Mesendoderm (in vitro differentiated cells): ENCODE measurements around the gene PDZRN3.

ENCODE experiments used
- DNase-seq: peaks from one replicate; pipeline ENCODE4 v3.0.0; 2013
- H2AK5ac ChIP-seq: 2 replicates; pipeline ENCODE4 v1.6.1; 2013; ENCODE audit warnings: low read length, inconsistent platforms
- H2BK120ac ChIP-seq: 2 replicates; pipeline ENCODE4 v1.6.1; 2013; ENCODE audit warnings: low read depth, mild to moderate bottlenecking, low read length, moderate library complexity, mixed read lengths
- H2BK15ac ChIP-seq: replicated peaks from 2 replicates; pipeline ENCODE4 v1.6.1; 2013; ENCODE audit warnings: low read depth, mild to moderate bottlenecking, moderate library complexity
- H2BK5ac ChIP-seq: 2 replicates; pipeline ENCODE4 v1.6.1; 2013; ENCODE audit warnings: low read length, inconsistent platforms
- H3K18ac ChIP-seq: 2 replicates; pipeline ENCODE4 v1.6.1; 2013; ENCODE audit warnings: mild to moderate bottlenecking, low read length, mixed read lengths
- H3K23ac ChIP-seq: one replicate; pipeline ENCODE4 v1.6.1; 2013; ENCODE audit warnings: low read length
- H3K27ac ChIP-seq: 2 replicates; pipeline ENCODE4 v1.5.1; 2013; ENCODE audit warnings: low read depth, mild to moderate bottlenecking, inconsistent platforms, low read length, moderate library complexity
- H3K27me3 ChIP-seq: 2 replicates; pipeline ENCODE4 v1.6.1; 2013; ENCODE audit warnings: low read length, control low read depth, mild to moderate bottlenecking, inconsistent platforms; ENCODE audit not compliant: insufficient read depth, poor library complexity
- H3K36me3 ChIP-seq: 2 replicates; pipeline ENCODE4 v1.6.1; 2013; ENCODE audit warnings: low read length, inconsistent platforms; ENCODE audit not compliant: control insufficient read depth, insufficient read depth
- H3K4ac ChIP-seq: one replicate; pipeline ENCODE4 v1.6.1; 2013; ENCODE audit warnings: low read depth, mild to moderate bottlenecking, low read length, moderate library complexity
- H3K4me1 ChIP-seq: 2 replicates; pipeline ENCODE4 v1.6.1; 2013; ENCODE audit warnings: low read depth, low read length, inconsistent platforms; ENCODE audit not compliant: control insufficient read depth
- H3K4me2 ChIP-seq: 2 replicates; pipeline ENCODE4 v1.6.1; 2013; ENCODE audit warnings: low read length
- H3K4me3 ChIP-seq: 2 replicates; pipeline ENCODE4 v1.5.1; 2013; ENCODE audit warnings: mild to moderate bottlenecking, low read length
- H3K56ac ChIP-seq: one replicate; pipeline ENCODE4 v1.6.1; 2013; ENCODE audit warnings: low read length
- H3K79me1 ChIP-seq: 2 replicates; pipeline ENCODE4 v1.6.1; 2013; ENCODE audit warnings: low read length, inconsistent platforms
- H3K79me2 ChIP-seq: 2 replicates; pipeline ENCODE4 v1.6.1; 2013; ENCODE audit warnings: mild to moderate bottlenecking, low read length; ENCODE audit not compliant: control insufficient read depth, insufficient read depth
- H3K9ac ChIP-seq: 2 replicates; pipeline ENCODE4 v1.6.1; 2013; ENCODE audit warnings: low read length, inconsistent platforms
- H4K5ac ChIP-seq: one replicate; pipeline ENCODE4 v1.6.1; 2013; ENCODE audit warnings: low read length
- H4K8ac ChIP-seq: one replicate; pipeline ENCODE4 v1.6.1; 2013; ENCODE audit warnings: low read depth, mild to moderate bottlenecking, control low read depth, low read length, moderate library complexity
- WGBS: extraction: QIAGEN DNeasy Blood & Tissue Kit; methylation state at CpG from one replicate; pipeline ENCODE4 v1.1.7; 2013; ENCODE audit warnings: low lambda C conversion rate, missing lambda C conversion rate; ENCODE audit not compliant: insufficient coverage; ENCODE audit errors: extremely low coverage; 5-methylcytosine and 5-hydroxymethylcytosine counted together

Gene PDZRN3

DNA sequence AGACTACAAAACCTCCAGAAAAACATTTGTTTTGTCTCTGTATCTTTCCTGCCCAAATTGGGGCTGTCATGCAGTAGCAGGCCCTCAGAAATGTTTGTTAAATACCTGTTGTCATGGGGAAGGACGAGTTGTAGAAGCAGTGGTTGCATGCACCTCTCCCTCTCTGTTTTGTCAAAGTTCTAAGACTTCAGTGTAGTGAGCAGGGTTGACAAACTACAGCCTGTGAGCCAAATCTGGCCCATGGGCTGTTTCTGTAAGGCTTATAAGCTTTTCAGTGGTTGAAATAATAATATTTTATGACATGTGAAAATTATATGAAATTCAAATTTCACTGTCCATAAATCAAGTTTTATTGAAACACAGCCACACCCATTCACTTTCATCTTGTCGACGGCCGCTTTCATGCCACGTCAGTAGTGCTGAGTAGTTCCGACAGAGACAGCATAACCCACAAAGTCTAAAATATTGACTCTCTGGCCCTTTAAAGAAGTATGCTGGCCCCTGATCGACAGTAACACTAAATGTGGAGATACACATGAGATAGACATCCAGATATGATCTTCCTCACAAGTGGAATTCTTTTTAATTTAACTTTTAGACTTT lies 102.9 kb downstream of the PDZRN3 start:
- no CpG with 5 or more reads among the region's 7 CpGs for WGBS
- Histone ChIP-seq H3K4ac (no peak overlapping the region), H3K36me3 (no peaks in the 10 kb centered on the region), H3K56ac (no peak overlapping the region), H3K27ac (no peak overlapping the region), H3K79me1 (no peaks in the 10 kb centered on the region), H3K4me2 (no peak overlapping the region), H2BK120ac (no peak overlapping the region), H4K8ac (no peak overlapping the region), H3K23ac (no peak overlapping the region), H3K27me3 (no peaks in the 10 kb centered on the region), H2AK5ac (no peak overlapping the region), H3K4me1 (no peaks in the 10 kb centered on the region), H2BK15ac (no peak overlapping the region), H2BK5ac (no peak overlapping the region), H3K18ac (no peak overlapping the region), H3K79me2 (no peaks in the 10 kb centered on the region), H4K5ac (no peak overlapping the region), H3K4me3 (no peak overlapping the region), H3K9ac (no peak overlapping the region)
- DNase-seq: no peak

DNA sequence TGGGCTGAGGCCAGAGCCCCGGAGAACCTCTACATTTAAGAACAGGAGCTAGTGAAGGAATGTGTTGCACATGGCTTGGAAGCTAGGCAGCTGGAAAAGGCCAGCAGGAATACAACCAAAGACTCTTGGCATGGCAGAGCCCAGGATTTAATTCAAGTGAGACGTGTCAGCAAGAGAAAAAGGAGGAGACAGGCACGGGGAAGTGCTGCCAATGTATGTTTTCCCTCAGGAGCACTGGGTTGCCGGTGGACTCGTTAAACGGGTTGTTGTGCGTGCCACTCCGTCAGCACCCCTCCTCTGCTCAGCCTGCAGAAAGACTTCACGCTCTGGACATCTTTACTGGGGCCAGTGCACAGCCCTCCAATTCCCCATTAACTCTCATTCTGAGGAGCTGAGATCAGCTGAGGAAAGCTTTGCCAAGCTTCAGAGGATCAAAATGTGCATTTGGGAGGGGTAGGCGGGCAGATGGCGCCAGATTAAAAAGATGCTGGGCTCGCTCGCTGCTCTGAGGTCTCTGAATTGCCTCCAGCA lies 103.7 kb downstream of the PDZRN3 start:
- no peak overlapping the region for H3K4me3 ChIP-seq
- no peak overlapping the region for H2BK5ac ChIP-seq
- H3K4me2 ChIP-seq: no peak overlapping the region
- no peak overlapping the region for H3K56ac ChIP-seq
- WGBS: no CpG with 5 or more reads among the region's 13 CpGs
- H3K23ac ChIP-seq: no peak overlapping the region
- no peak overlapping the region for H2BK120ac ChIP-seq
- H3K18ac ChIP-seq: no peak overlapping the region
- no peak overlapping the region for H4K5ac ChIP-seq
- H3K27me3 ChIP-seq: no peaks in the 10 kb centered on the region
- no peak overlapping the region for H2AK5ac ChIP-seq
- H3K79me1 ChIP-seq: no peaks in the 10 kb centered on the region
- DNase-seq: no peak
- H3K36me3 ChIP-seq: no peaks in the 10 kb centered on the region
- H3K9ac ChIP-seq: no peak overlapping the region
- no peak overlapping the region for H4K8ac ChIP-seq
- no peak overlapping the region for H3K27ac ChIP-seq
- no peak overlapping the region for H2BK15ac ChIP-seq
- no peak overlapping the region for H3K4ac ChIP-seq
- H3K79me2 ChIP-seq: no peaks in the 10 kb centered on the region
- H3K4me1 ChIP-seq: no peaks in the 10 kb centered on the region

DNA sequence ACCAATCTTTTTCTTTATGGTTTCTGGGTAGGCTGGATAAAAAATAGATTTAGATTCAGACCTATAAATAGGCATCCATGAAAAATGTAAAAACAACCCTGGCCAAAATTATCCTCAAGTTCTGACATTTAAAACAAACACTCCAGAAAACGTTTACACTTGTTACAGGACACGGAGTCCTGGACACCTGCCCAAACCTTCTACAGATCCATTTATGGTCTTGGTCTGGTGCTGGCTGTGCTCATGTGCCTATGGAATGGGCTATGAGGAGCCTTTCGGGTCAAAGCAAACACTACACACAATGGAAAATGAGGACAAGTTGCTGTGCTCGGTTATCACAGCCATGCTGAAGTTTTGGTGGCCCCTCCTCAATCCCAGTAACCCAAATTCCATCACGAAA lies 108.1 kb downstream of the PDZRN3 start:
- H3K27me3 ChIP-seq: no peaks in the 10 kb centered on the region
- no peak overlapping the region for H3K18ac ChIP-seq
- H4K5ac ChIP-seq: no peak overlapping the region
- no peak for DNase-seq
- no peak overlapping the region for H3K23ac ChIP-seq
- H3K79me2 ChIP-seq: no peaks in the 10 kb centered on the region
- H2BK15ac ChIP-seq: no peak overlapping the region
- H4K8ac ChIP-seq: no peak overlapping the region
- H3K56ac ChIP-seq: no peak overlapping the region
- H3K4me2 ChIP-seq: no peak overlapping the region
- H3K4ac ChIP-seq: no peak overlapping the region
- no CpG with 5 or more reads among the region's 5 CpGs for WGBS
- H2BK120ac ChIP-seq: no peak overlapping the region
- H3K9ac ChIP-seq: no peak overlapping the region
- H2AK5ac ChIP-seq: no peak overlapping the region
- H3K4me3 ChIP-seq: no peak overlapping the region
- H3K27ac ChIP-seq: no peak overlapping the region
- no peaks in the 10 kb centered on the region for H3K79me1 ChIP-seq
- no peak overlapping the region for H2BK5ac ChIP-seq
- H3K4me1 ChIP-seq: peaks cover 9% of the 10 kb centered on the region
- no peaks in the 10 kb centered on the region for H3K36me3 ChIP-seq

DNA sequence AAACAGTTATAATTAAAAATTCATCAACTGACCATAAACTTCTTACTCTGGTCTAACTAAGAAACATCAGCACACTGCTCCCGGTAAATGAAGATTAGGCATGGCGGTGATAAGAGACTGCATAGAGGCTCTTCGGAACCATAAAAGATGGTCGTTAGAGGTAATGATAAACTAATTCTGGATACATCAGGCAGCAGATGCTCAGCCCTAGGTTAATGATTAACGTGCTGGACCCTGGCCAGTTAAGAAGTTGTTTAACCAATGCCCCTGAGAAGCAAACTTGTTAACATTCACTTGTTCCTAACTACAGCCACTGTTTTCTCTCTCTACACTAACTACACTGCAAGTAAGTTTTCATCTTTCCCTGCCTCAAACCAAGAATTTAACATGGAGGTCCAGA lies 111.5 kb downstream of the PDZRN3 start:
- no CpG with 5 or more reads among the region's 5 CpGs for WGBS
- no peak overlapping the region for H3K9ac ChIP-seq
- no peak overlapping the region for H3K4me3 ChIP-seq
- H4K5ac ChIP-seq: no peak overlapping the region
- no peaks in the 10 kb centered on the region for H3K27me3 ChIP-seq
- no peak overlapping the region for H3K56ac ChIP-seq
- DNase-seq: no peak
- no peak overlapping the region for H3K4me2 ChIP-seq
- H2BK5ac ChIP-seq: no peak overlapping the region
- no peak overlapping the region for H2AK5ac ChIP-seq
- H3K79me1 ChIP-seq: no peaks in the 10 kb centered on the region
- no peak overlapping the region for H2BK120ac ChIP-seq
- H2BK15ac ChIP-seq: no peak overlapping the region
- no peaks in the 10 kb centered on the region for H3K36me3 ChIP-seq
- no peak overlapping the region for H3K27ac ChIP-seq
- no peak overlapping the region for H3K4ac ChIP-seq
- no peaks in the 10 kb centered on the region for H3K79me2 ChIP-seq
- no peak overlapping the region for H4K8ac ChIP-seq
- peak overlapping the region; percentile 51 for H3K18ac ChIP-seq
- H3K23ac ChIP-seq: no peak overlapping the region
- H3K4me1 ChIP-seq: peaks cover 16% of the 10 kb centered on the region

DNA sequence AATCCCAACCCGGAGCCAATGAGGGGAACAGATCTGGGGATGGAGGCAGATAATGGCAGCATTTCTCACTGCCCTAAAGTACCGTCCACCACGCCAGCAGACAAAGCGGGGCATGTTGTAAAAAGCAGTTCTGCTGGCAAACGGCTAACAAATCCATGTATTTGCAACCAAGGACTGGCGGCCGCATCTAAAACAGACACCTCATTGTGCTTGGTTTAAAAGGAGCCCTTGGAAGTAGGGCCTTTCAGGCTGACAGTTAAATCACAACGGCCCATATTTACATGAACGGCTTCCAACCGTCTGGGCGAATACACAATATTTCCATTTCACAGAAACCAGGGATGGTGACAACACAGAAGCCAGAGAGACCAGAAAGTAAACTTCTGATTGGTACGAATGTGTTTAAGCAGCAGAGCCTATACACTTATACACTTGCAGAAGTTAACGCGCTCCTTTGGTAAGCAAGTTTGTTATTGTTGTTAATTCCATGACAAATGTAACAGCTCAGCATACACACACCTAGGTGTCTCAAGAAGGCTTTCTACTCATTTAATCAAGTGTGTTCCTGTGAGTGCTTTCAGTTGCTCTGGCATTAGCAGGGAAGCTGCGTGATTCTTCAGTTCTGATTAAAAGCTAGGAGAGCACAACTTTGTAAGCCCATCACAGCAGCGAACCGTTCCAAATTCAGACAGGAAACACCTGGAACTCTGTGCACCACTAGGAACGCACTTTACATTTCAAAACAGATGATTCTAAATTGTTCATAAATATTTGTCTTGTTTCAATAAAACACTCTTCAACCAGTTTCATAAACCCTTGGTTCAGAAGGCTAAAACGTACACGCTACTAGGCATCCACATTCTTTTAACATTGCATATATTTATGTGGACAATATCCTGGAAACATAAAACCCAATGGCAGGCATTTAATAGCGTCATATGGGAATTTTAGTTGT lies 112.9 kb downstream of the PDZRN3 start:
- no peak overlapping the region for H3K4me3 ChIP-seq
- no peaks in the 10 kb centered on the region for H3K27me3 ChIP-seq
- no peaks in the 10 kb centered on the region for H3K36me3 ChIP-seq
- no peaks in the 10 kb centered on the region for H3K79me1 ChIP-seq
- no peak overlapping the region for H3K23ac ChIP-seq
- H2BK5ac ChIP-seq: no peak overlapping the region
- H2BK120ac ChIP-seq: no peak overlapping the region
- H3K18ac ChIP-seq: peak overlapping the region; percentile 54
- no peak overlapping the region for H3K9ac ChIP-seq
- no peaks in the 10 kb centered on the region for H3K79me2 ChIP-seq
- no peak overlapping the region for H4K8ac ChIP-seq
- peaks cover 16% of the 10 kb centered on the region for H3K4me1 ChIP-seq
- H3K4me2 ChIP-seq: no peak overlapping the region
- WGBS: no CpG with 5 or more reads among the region's 21 CpGs
- no peak overlapping the region for H4K5ac ChIP-seq
- DNase-seq: no peak
- peak overlapping the region; percentile 57 for H3K56ac ChIP-seq
- H2BK15ac ChIP-seq: no peak overlapping the region
- no peak overlapping the region for H2AK5ac ChIP-seq
- no peak overlapping the region for H3K4ac ChIP-seq
- H3K27ac ChIP-seq: no peak overlapping the region
